NCI-H526 (cell line): Measurements from ENCODE around the gene CHIC1.
"Not testable (repeated sequence)": the region's sequence is repeated elsewhere in the genome, so short reads cannot be mapped to it uniquely, and the experiment has no call there.

Source experiments
- DNase-seq, 2 experiments: peaks; one replicate each; lab custom pipeline; 2025; lab: John Stamatoyannopoulos, UW

CHIC1 gene

GRCh38 chrX:73562984-73563737 is at the start of gene CHIC1:
TSS of gene CHIC1 (plus strand) at chrX:73563197. CDS start at chrX:73563285, 88 bp downstream.
- DNase-seq, result peak; percentile 64 to 88

DNA sequence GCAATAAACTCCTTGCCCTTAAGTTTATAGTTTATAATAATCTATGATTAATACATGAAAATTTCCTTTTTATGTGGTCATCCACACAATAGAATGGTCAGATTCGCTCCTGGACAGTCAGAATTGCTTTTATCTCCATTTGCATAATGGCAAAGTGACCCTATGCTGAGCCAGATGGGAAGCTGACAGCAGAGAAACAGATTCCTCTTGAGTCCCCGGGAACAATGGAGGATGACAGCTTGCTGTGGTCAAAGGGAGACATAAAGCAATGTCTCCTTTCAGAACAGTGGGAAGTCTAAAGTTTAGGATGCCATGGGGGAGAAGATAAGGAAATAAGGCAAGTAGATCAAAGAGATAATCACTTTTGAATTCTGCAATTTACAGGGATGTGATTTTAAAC is 40.2 kb upstream of the CHIC1 start:
- not testable (repeated sequence) for DNase-seq

GRCh38 chrX:73524906-73525305 is 38.1 kb upstream of the CHIC1 start:
- DNase-seq, result no peak

GRCh38 chrX:73525928-73526690 is 36.9 kb upstream of the CHIC1 start:
- no peak for DNase-seq

GRCh38 chrX:73531655-73532054 is 31.3 kb upstream of the CHIC1 start:
- not testable (repeated sequence) for DNase-seq

DNA sequence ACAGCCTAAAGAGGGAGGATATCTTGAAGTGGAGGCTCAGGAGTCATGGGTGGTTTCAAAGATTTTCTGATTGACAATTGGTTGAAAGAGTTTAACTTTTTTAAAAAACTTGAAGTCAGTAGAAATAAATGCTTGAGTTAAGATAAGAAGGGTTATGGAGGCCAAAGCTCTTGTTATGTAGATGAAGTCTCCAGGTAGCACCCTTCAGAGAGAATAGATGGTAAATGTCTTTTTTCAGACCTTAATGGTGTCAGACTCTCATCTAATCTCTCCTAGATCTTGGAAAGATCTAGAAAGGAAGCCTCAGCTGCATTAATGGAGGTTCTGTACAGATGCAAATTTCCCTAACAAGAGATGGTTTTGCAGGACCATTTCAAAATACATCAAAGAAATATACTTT is 6.8 kb upstream of the CHIC1 start:
- DNase-seq, result no peak

DNA sequence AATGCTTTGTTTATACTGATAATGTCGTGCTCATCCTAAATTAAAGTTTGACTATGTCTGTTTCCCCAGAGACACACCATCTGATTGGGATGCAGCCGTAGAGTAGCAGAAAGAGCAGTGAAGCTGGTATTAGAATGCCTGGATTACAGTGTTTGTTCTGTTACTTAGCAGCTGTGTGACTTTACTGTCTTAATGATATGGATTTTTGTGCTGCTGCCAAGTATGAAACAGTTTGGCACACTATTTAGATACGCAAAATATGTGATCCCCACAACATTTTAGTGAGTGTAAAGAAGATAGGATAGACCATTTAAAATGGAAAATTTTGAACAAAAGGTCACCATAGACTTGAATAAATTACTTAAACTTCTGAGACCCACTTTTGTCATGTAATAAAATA is 1.2 kb upstream of the CHIC1 start:
- no peak for DNase-seq

DNA sequence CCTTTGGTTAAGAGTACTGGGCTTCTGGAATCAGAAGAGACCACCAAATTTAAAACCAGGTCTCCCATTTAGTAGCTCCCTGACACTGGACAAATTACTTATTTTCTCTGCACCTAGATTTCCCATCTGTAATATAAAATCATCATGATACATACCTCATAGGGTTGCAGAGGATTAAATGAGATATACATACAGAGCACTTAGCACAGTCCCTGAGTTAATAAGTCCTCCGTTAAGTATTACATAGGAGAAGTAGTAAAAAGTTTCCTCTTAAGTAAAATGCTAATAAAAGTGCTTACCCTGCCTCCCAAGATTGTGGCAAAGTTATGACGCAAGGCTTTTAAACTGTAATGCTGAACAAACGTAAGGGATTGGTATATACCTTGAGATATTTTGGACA is 539 bp upstream of the CHIC1 start:
- DNase-seq, result no peak

DNA sequence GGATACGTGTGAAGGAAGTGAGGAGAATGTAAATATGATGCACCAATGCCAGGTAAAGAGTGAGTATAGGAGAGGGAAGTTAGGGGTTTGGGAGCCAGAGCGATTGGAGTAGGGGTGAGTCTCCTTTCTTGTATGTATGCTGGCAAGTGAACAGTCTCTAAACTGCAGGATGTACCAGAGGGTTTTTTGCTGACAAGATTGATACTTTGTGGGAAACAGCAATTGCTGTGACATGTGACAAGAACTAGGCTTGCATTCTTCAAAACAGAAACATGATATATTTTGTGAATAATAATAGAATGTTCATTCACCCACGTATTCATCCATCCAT is 706 bp downstream of the CHIC1 start:
- peak; percentile 9 to 41 for DNase-seq

DNA sequence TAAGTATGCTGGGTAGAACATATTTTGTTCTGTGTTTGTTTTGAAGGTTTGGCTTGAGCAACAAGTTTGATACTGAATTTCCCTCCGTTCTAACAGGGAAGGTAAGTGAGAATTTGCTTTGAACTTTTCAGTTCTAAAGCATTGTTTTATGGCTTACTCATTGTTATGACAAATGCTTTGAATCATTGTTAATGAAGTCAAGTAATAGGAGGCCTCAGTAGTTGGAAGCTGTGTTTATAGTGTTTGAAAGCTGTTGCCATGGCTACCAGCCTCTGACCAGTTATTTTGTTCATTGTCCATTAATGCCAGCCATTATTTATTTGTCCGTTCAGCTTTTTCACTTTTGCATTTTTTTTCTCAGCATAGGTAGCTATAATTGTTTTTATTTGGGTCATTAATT is 14.4 kb downstream of the CHIC1 start:
- DNase-seq, result no peak

DNA sequence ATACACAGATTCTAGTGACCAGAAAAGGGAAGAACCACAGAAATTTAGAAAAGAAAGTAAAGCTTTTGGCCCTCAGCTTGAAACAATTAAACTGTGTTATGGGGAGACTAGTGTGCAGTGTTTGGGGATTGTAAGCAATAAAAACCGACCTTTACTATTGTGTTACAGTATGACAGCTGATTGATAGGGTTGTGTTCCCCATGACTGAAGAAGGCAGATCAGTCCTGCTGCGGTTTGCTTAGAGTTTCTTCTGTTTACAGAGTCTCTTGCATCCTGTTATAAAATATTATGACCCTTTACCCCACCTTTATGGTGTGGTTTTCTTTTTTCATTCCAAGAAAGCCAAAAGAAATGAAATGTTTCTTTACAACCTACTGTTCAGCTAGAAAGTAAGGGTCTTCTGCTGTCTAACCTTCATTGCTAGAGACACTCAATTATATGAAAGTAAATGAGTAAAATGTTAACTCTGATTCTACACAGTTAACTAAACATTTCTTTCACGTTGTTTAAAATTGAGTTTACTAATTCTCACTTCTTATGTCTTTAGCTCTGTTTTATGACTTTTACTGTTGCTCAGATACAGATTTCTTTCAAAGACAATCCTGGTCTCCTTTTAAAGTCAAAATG is 18.1 kb downstream of the CHIC1 start:
- DNase-seq, result no peak

DNA sequence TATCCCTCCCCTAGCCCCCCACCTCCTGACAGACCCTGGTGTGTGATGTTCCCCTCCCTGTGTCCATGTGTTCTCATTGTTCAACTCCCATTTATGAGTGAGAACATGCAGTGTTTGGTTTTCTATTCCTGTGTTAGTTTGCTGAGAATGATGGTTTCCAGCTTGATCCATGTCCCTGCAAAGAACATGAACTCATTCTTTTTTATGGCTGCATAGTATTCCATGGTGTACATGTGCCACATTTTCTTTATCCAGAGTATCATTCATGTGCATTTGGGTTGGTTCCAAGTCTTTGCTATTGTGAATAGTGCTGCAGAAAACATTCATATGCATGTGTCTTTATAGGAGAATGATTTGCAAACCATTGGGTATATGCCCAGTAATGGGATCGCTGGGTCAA is 34.8 kb downstream of the CHIC1 start:
- not testable (repeated sequence) for DNase-seq

DNA sequence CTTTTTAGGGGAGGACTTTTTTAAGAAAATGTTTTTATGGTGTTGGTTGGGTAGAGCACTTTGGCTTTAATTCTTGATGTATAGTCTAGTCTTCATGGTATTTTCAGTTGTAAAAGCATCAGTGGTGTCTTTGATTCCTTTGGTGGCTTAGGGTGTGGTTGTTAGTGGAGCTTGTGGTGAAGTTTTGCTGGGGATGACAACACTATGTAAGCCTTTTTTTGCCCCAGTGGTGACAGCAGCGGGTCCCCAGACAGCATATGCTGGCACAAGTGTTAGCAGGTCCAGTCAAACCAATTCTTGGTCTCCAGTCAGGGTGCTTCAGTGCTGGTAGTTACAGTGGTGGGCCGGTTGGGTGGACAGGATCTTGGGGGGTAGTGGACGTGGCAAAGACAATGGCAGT is 52.0 kb downstream of the CHIC1 start:
- DNase-seq, result no peak

GRCh38 chrX:73641669-73642068 is 78.7 kb downstream of the CHIC1 start:
- DNase-seq, result not testable (repeated sequence)

DNA sequence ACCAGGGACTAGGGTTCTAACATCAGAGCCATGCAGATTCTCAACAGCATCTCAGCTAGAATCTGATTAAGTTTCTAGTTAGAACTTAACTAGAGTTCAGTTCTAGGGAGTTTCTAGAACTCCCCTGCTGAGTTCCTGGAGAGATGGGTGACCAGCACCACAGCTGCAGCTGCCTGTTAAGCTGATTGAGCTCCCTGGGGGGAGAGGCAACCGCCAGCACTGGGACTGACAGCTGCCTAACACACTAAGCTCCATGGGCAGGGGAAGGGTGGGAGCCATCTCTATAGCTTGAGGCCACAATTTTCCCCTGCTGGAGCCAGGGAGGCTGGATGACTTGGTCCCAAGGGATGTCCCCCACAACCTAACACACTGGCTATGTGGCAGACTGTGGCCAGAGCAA is 84.2 kb downstream of the CHIC1 start:
- DNase-seq, result no peak

DNA sequence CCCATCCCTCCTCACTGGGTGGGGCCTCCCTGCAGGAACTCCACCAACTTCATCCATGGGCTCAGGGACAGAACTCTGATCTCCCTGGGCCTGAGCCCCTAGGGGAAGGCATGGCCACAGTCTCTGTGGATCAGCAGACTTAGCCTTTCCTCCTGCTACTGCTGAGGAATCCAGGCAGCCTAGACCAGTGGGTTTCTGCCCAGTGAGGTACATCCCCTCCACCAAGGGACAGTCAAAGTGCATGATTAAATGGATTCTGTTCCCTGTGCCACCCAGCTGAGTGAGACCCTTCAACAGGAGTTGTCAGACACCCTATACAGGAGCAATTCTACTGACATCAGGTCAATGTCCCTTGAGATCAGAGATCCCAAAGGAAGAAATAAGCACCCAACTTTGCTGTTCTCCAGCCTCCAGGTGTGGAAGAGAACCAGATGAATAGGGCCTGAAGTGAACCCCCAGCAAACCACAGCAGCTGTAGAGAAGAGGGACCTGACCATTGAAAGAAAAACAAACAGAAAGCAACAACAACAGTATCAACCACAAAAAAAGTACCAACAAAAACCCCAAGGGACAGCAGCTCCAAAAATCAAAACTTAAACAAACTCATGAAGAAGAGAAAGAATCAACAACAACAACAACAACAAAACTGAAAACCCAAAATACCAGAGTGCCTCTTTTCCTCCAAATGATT is 84.8 kb downstream of the CHIC1 start:
- DNase-seq, result no peak

- DNase-seq, result not testable (repeated sequence)
Observed at GRCh38 chrX:73661322-73661721, 98.3 kb downstream of the CHIC1 start.

GRCh38 chrX:73668779-73669178 is 105.8 kb downstream of the CHIC1 start:
- no peak for DNase-seq

GRCh38 chrX:73681408-73681807 is 118.4 kb downstream of the CHIC1 start:
- DNase-seq, result peak; percentile 43 to 52

DNA sequence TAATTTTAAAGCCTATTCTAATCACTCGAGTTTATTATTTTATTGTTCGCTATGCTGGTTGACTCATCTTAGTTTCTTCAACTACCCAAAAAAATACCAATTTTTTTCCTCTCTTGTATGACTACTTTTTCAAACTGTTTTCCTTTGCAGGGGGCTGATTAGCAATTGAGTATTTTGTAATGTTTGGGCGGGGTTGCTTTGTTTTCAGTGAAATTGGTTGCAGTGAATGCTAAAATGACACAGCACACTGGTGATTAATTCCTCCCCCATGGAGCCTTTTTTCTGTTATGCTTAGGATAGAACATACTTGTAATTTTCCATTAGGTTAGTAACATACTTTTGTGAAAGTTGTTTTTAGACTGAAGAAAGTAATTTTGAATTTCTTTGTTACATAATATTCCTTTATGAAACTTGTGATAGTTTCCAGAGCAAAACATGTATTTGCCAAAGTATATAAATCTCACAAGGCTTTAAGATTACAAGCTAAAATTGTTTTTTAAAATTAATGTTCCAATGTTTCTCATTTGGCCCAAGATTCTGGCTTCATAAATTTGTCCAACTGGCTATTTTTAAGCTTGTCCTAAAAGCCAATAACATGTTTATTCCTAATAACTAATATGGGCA is 120.4 kb downstream of the CHIC1 start:
- DNase-seq, result no peak

DNA sequence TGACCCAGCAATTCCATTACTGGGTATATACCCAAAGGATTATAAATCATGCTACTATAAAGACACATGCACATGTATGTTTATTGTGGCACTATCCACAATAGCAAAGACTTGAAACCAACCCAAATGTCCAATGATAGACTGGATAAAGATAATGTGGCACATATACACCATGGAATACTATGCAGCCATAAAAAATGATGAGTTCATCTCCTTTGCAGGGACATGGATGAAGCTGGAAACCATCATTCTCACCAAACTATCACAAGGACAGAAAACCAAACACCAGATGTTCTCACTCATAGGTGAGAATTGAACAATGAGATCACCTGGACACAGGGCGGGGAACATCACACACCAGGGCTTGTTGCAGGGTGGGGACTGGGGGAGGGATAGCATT is 144.0 kb downstream of the CHIC1 start:
- not testable (repeated sequence) for DNase-seq

DNA sequence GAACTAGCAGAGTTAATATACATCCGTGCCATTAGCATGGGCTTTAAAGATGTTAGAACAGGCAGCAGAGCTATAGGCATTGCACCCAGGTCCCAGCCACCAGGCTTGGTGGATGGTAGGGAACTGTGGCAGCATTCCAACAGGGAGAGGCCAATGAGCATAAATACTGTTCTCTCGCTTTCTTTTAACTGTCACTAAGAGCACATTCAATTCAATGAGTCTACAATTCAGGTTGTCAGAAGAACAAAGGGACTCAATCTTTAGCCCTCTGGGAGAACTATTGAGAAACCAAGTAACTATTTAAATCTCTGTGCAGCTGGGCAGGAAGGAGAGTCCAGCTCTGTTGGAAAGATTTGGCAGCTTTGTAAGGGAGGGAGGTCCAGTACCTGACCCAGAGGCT is 165.6 kb downstream of the CHIC1 start:
- DNase-seq, result no peak
